Measurements from ENCODE around the gene TSPAN17. TPM values are rescaled to one million over a fixed set of nuclear protein-coding genes. Genes with fewer than 3 reads are reported as not detected.

The TSPAN17 gene
- total and polyA plus RNA-seq, 10 of the 15 experiments (the other 5 are each of a cell fraction or from before 2014, with no cell fraction given): 0.24 to 17.1 (median 10.4) TPM

GRCh38 chr5:176653401-176654385 lies 6.4 kb downstream of the TSPAN17 start:
- intact Hi-C loops (cut with micrococcal nuclease; ENCODE audit: unreplicated experiment) (no loop called here), in situ Hi-C loops (cut with MboI) (loop anchor here (5.0 kb wide), 1 partner anchor 459 kb away; no protein-coding TSS in a partner anchor)
- 63% methylated on average over 18 of the region's 18 CpGs for WGBS (ENCODE audit: insufficient coverage, insufficient replicate concordance, low lambda C conversion rate, missing lambda C conversion rate)
- ChIA-PET POLR2A (interaction anchor here (0.5 kb wide), 1 partner anchor 241 kb away, joined by 5 read pairs; no protein-coding TSS in a partner anchor), SMC1A (ENCODE audit: uncharacterized antibody, unreplicated experiment) (no interaction called here), CTCF (interaction anchor here (0.6 to 3.2 kb wide), 4 partner anchors 7 to 418 kb away, joined by 3 to 17 read pairs (median 4); no protein-coding TSS in a partner anchor), RAD21 (ENCODE audit: unreplicated experiment) (interaction anchor here (1.1 kb wide), 1 partner anchor 366 kb away, joined by 3 read pairs; no protein-coding TSS in a partner anchor)
- ATAC-seq: peak; percentile 54
- H3K36me3 ChIP-seq (ENCODE audit: control insufficient read depth in 2 of 2, insufficient read depth in 2 of 2, low read length in 1 of 2): no peaks in the 10 kb centered on the region; a peak in 1 of 4 replicates
- peaks cover 30% of the 10 kb centered on the region for H3K4me1 ChIP-seq (ENCODE audit: control insufficient read depth, insufficient read depth, low read length)
- peak; percentile 12 for DNase-seq (ENCODE audit: low read depth, low spot score)
- H3K4me3 ChIP-seq: no peak overlapping the region
- no TSS peak for BruUV-seq (replicated peaks)
- no peaks in the 10 kb centered on the region for H3K9me3 ChIP-seq (replicated peaks; ENCODE audit: control insufficient read depth, insufficient read depth, low read length)
- H3K79me2 ChIP-seq (ENCODE audit: control insufficient read depth, insufficient read depth, low read length): no peaks in the 10 kb centered on the region
- no peak overlapping the region for H3K27ac ChIP-seq (ENCODE audit: control insufficient read depth, insufficient read depth)
- no peak overlapping the region for H3K9ac ChIP-seq (ENCODE audit: control insufficient read depth, insufficient read depth, low read length)
- peak overlapping the region; percentile 12; the same call in 1 of the 2 replicates for H3K4me2 ChIP-seq (ENCODE audit: control insufficient read depth, insufficient read depth)
- H4K20me1 ChIP-seq (ENCODE audit: control insufficient read depth, insufficient read depth): no peaks in the 10 kb centered on the region; the same call in 1 of the 2 replicates
- FAIRE-seq: peak; percentile 72
- no peaks in the 10 kb centered on the region for H3K27me3 ChIP-seq (replicated peaks in 1 of 2; ENCODE audit: control insufficient read depth in 2 of 2, insufficient read depth in 2 of 2, low read length in 1 of 2)
- no peak overlapping the region for H2AFZ ChIP-seq (ENCODE audit: control insufficient read depth, low read depth, low read length)
- no peak for TF ChIP-seq EED (IDR thresholded peaks at IDR 0.05; ENCODE audit: low read depth)
- peak; percentile 79 for TF ChIP-seq BMI1 (IDR thresholded peaks at IDR 0.05; ENCODE audit: borderline replicate concordance)
- no peak for TF ChIP-seq KAT2A (conservative IDR thresholded peaks at IDR 0.05; ENCODE audit: control insufficient read depth, low read depth, low read length)
- no peak for TF ChIP-seq SP1 (IDR thresholded peaks at IDR 0.05; ENCODE audit: low read depth, low read length)
- no peak for TF ChIP-seq HDAC6 (IDR thresholded peaks at IDR 0.05; ENCODE audit: unreplicated experiment)
- TF ChIP-seq ETV6 (conservative IDR thresholded peaks at IDR 0.05 in 1 of 2, IDR thresholded peaks at IDR 0.05 in 1 of 2; ENCODE audit: borderline replicate concordance in 1 of 2, low read depth in 1 of 2): no peak
- TF ChIP-seq IRF5 (IDR thresholded peaks at IDR 0.05; ENCODE audit: borderline replicate concordance): 0 out of 2 replicates have a peak, but pooled peaks have one; percentile 43
- no peak for TF ChIP-seq NRF1 (conservative IDR thresholded peaks at IDR 0.05; ENCODE audit: low read depth, low read length)
- TF ChIP-seq TBL1XR1 (IDR thresholded peaks at IDR 0.05; ENCODE audit: low read depth, low read length): no peak
- TF ChIP-seq MYB (IDR thresholded peaks at IDR 0.05; ENCODE audit: borderline replicate concordance, low read depth, low read length): no peak
- TF ChIP-seq ZBTB4 (CRISPR knock-in tag; IDR thresholded peaks at IDR 0.05): no peak
- TF ChIP-seq HDGF (IDR thresholded peaks at IDR 0.05): peak; percentile 88; the same call in 1 of the 2 replicates
- no peak for TF ChIP-seq CHD4 (IDR thresholded peaks at IDR 0.05)
- TF ChIP-seq CBFB (IDR thresholded peaks at IDR 0.05; ENCODE audit: low read depth): peak; percentile 39; the same call in 1 of the 2 replicates
- TF ChIP-seq BCL11A (IDR thresholded peaks at IDR 0.05; ENCODE audit: low read depth, low read length): peak; percentile 45; the same call in 1 of the 2 replicates
